Endothelial cell of umbilical vein (primary cell): ENCODE measurements around the gene RASL10A. TPM values are rescaled to one million over a fixed set of nuclear protein-coding genes. Genes with fewer than 3 reads are reported as not detected.

Source experiments
- BruUV-seq: library from RNA; stranded (reverse); fragments of 400-500 nt; replicated peaks from 2 replicates; lab custom pipeline; 2021; lab: Mats Ljungman, UMichigan
- CTCF ChIA-PET: fragments of 300-600, 350-600 bp; sonication (Branson Sonifier 250); formaldehyde crosslinking; loops from one replicate; lab custom pipeline; 2021; ENCODE audit warnings: antibody characterized with exemption, inconsistent platforms; lab: Charles Lee
- POLR2A ChIA-PET: fragments of 300-600, 350-600 bp; sonication (Branson Sonifier 250); formaldehyde crosslinking; loops from one replicate; lab custom pipeline; 2021; ENCODE audit warnings: antibody characterized with exemption, inconsistent platforms; lab: Charles Lee
- DNase-seq: peaks from one replicate; pipeline ENCODE4 v3.0.0-alpha.2; 2011; ENCODE audit warnings: low read depth, low spot score
- FAIRE-seq: peaks from 2 replicates; lab custom pipeline; 2011; peaks lifted over from hg19 to GRCh38; lab: Jason Lieb, UNC
- H2AFZ ChIP-seq: 2 replicates; pipeline ENCODE4 v1.6.0; 2012; ENCODE audit warnings: low read depth, low read length, control low read depth, inconsistent platforms
- H3K27ac ChIP-seq: 2 replicates; pipeline ENCODE4 v1.5.1; 2011; ENCODE audit warnings: low read depth, mild to moderate bottlenecking, control low read depth, low read length, moderate library complexity; ENCODE audit not compliant: insufficient read depth
- H3K27me3 ChIP-seq, 2 experiments: 2 replicates each; pipeline versions ENCODE4 v1.6.0 to v1.6.1; 2011; ENCODE audit warnings: low read length in 2 of 2, mixed read lengths in 1 of 2; ENCODE audit not compliant: control insufficient read depth in 2 of 2, insufficient read depth in 2 of 2
- H3K36me3 ChIP-seq, 2 experiments: 2 replicates in 1 of 2; 3 replicates in 1 of 2; pipeline ENCODE4 v1.5.1; 2011; ENCODE audit warnings: low read length in 2 of 2, mild to moderate bottlenecking in 1 of 2, moderate library complexity in 1 of 2; ENCODE audit not compliant: control insufficient read depth in 2 of 2, insufficient read depth in 2 of 2; ENCODE audit errors: extremely low read depth in 1 of 2
- H3K4me1 ChIP-seq: 3 replicates; pipeline ENCODE4 v1.5.1; 2011; ENCODE audit warnings: mild to moderate bottlenecking, low read length; ENCODE audit not compliant: control insufficient read depth, insufficient read depth; ENCODE audit errors: extremely low read depth
- H3K4me2 ChIP-seq: 2 replicates; pipeline ENCODE4 v1.6.1; 2011; ENCODE audit warnings: low read length, control low read depth, mixed read lengths; ENCODE audit not compliant: insufficient read depth
- H3K4me3 ChIP-seq, 3 experiments: fragments of 200-600 bp in 1 of 3; sonication (generic), shearing (Covaris generic) in 1 of 3; replicated peaks in 1 of 3; 2 replicates each; pipeline ENCODE4 v1.5.1; 2011 to 2016; ENCODE audit warnings: control low read depth in 3 of 3, low read length in 3 of 3, mild to moderate bottlenecking in 2 of 3, inconsistent platforms in 1 of 3, low read depth in 1 of 3, moderate library complexity in 1 of 3; ENCODE audit not compliant: insufficient read depth in 1 of 3
- H3K79me2 ChIP-seq: 2 replicates; pipeline ENCODE4 v1.6.0; 2012; ENCODE audit warnings: low read length, inconsistent platforms; ENCODE audit not compliant: control insufficient read depth, insufficient read depth
- H3K9ac ChIP-seq: replicated peaks from 2 replicates; pipeline ENCODE3; 2011; ENCODE audit warnings: low read length, control low read depth; ENCODE audit not compliant: insufficient read depth; ENCODE audit errors: extremely low read depth
- H3K9me1 ChIP-seq: replicated peaks from 3 replicates; pipeline ENCODE4 v1.6.0; 2011; ENCODE audit warnings: mild to moderate bottlenecking, low read length; ENCODE audit not compliant: control insufficient read depth, insufficient read depth; ENCODE audit errors: extremely low read depth
- H3K9me3 ChIP-seq: replicated peaks from 2 replicates; pipeline ENCODE4 v1.5.1; 2012; ENCODE audit warnings: low read length, inconsistent platforms; ENCODE audit not compliant: control insufficient read depth, insufficient read depth
- H4K20me1 ChIP-seq: replicated peaks from 2 replicates; pipeline ENCODE3; 2011; ENCODE audit warnings: mild to moderate bottlenecking, low read length; ENCODE audit not compliant: control insufficient read depth, insufficient read depth; ENCODE audit errors: extremely low read depth
- EZH2 ChIP-seq: IDR thresholded peaks from 2 replicates; pipeline ENCODE4 v1.6.1; 2012; ENCODE audit warnings: borderline replicate concordance, low read depth, mild to moderate bottlenecking, moderate library complexity, low read length, inconsistent platforms; ENCODE audit not compliant: severe bottlenecking
- FOS ChIP-seq: IDR thresholded peaks from 2 replicates; pipeline ENCODE4 v1.6.1; 2011; ENCODE audit warnings: mild to moderate bottlenecking, low read length, moderate library complexity, borderline replicate concordance; ENCODE audit not compliant: insufficient read depth
- GATA2 ChIP-seq: IDR thresholded peaks from 2 replicates; pipeline ENCODE4 v1.7.0; 2011; ENCODE audit warnings: low read depth, mild to moderate bottlenecking, moderate library complexity, mixed read lengths, low read length; ENCODE audit not compliant: insufficient read length, insufficient read depth
- JUN ChIP-seq: IDR thresholded peaks from 2 replicates; pipeline ENCODE4 v1.6.1; 2011; ENCODE audit warnings: borderline replicate concordance, low read depth; ENCODE audit not compliant: insufficient read length, insufficient read depth
- MAX ChIP-seq: IDR thresholded peaks from 2 replicates; pipeline ENCODE4 v1.6.1; 2011; ENCODE audit not compliant: insufficient read depth, insufficient read length
- POLR2A ChIP-seq: IDR thresholded peaks from 2 replicates; pipeline ENCODE4 v1.6.1; 2012; ENCODE audit warnings: low read depth, mild to moderate bottlenecking, control low read depth, low read length
- POLR2AphosphoS5 ChIP-seq: IDR thresholded peaks from 2 replicates; pipeline ENCODE4 v1.6.1; 2012; ENCODE audit warnings: low read depth, mild to moderate bottlenecking, control low read depth, low read length, moderate library complexity; ENCODE audit not compliant: insufficient read depth
- dilution Hi-C: fragments of 300-500 bp; cut with MboI; formaldehyde crosslinking; loops from one replicate; pipeline ENCODE4 v1.15.0; 2019; ENCODE audit warnings: low sequenced_read_pairs; ENCODE audit not compliant: extremely low pct_ligation_motif_present
- intact Hi-C: fragments of 100-400 bp; cut with micrococcal nuclease; formaldehyde crosslinking; loops from one replicate; pipeline ENCODE4 v1.10.0; 2022
- polyA plus RNA-seq, 4 experiments: library from polyadenylated mRNA; depleted of rRNA in 3 of 4; stranded (reverse) in 3 of 4; unstranded in 1 of 4; fragments of >200 nt; gene quantifications; 2 replicates each; pipeline versions ENCODE4 v1.2.1 to v1.2.3, GENCODE V29; 2011 to 2012; ENCODE audit warnings: missing spikeins in 1 of 4
- total RNA-seq: library from RNA; stranded (reverse); gene quantifications from 2 replicates; pipeline ENCODE4 v1.2.3, GENCODE V29; 2021

The RASL10A gene
- total and polyA plus RNA-seq, 2 donors (not counting 3 experiments of a cell fraction or from before 2014, with no cell fraction given): 1.1 to 1.9 TPM

- Histone ChIP-seq H3K4me1 (no peaks in the 10 kb centered on the region), H3K79me2 (no peaks in the 10 kb centered on the region), H3K4me3 (no peak overlapping the region), H3K9ac (no peak overlapping the region), H3K4me2 (no peak overlapping the region), H3K27ac (no peak overlapping the region), H3K36me3 (peaks cover 29 to 39% of the 10 kb centered on the region in 2 experiments), H3K9me3 (no peaks in the 10 kb centered on the region), H3K27me3 (no peaks in the 10 kb centered on the region), H2AFZ (no peak overlapping the region), H4K20me1 (peaks cover 2% of the 10 kb centered on the region), H3K9me1 (no peaks in the 10 kb centered on the region)
- ChIA-PET POLR2A (no interaction called here), CTCF (no interaction called here)
- intact Hi-C loops (no loop called here), dilution Hi-C loops (no loop called here)
- TF ChIP-seq GATA2: no peak
- TF ChIP-seq JUN: no peak
- TF ChIP-seq EZH2: no peak
- no peak for TF ChIP-seq POLR2AphosphoS5
- TF ChIP-seq FOS: no peak
- no peak for DNase-seq
- no TSS peak for BruUV-seq
- no peak for FAIRE-seq
Observed at GRCh38 chr22:29300467-29300806, 15.1 kb downstream of the RASL10A start.

GRCh38 chr22:29299136-29299900, 16.2 kb downstream of the RASL10A start:
- CTCF ChIA-PET: no interaction called here
- Histone ChIP-seq H3K27ac (no peak overlapping the region), H3K4me2 (no peak overlapping the region), H3K79me2 (no peaks in the 10 kb centered on the region), H3K4me1 (no peaks in the 10 kb centered on the region), H2AFZ (no peak overlapping the region), H3K27me3 (no peaks in the 10 kb centered on the region), H3K4me3 (no peak overlapping the region), H3K36me3 (peaks cover 32 to 41% of the 10 kb centered on the region in 2 experiments), H4K20me1 (peaks cover 2% of the 10 kb centered on the region), H3K9ac (no peak overlapping the region), H3K9me3 (no peaks in the 10 kb centered on the region), H3K9me1 (no peaks in the 10 kb centered on the region)
- dilution Hi-C loops (no loop called here), intact Hi-C loops (no loop called here)
- no peak for DNase-seq
- no peak for FAIRE-seq
- TF ChIP-seq EZH2: no peak
- TF ChIP-seq GATA2: no peak
- no peak for TF ChIP-seq POLR2A
- no peak for TF ChIP-seq MAX
- BruUV-seq: no TSS peak
- POLR2A ChIA-PET: interaction anchor here (0.7 kb wide), 1 partner anchor 12 kb away, joined by 3 read pairs; no protein-coding TSS in a partner anchor
